Activated CD8-positive, alpha-beta T cell treated with anti-CD3 and anti-CD28 coated beads for 36 hours (primary cell): ENCODE results near the gene EPHB3. TPM values are rescaled to one million over a fixed set of nuclear protein-coding genes. Genes with fewer than 3 reads are reported as not detected.

Experiments
- ATAC-seq: fragments of 200-7000 bp; cut with Tn5 transposase; one replicate; pipeline ENCODE4 v1.10.0; 2021; ENCODE audit warnings: mild to moderate bottlenecking, moderate library complexity
- CTCF ChIA-PET: fragments of 350-600 bp; sonication (Branson Sonifier 250); formaldehyde crosslinking; loops from one replicate; lab custom pipeline; 2021; ENCODE audit warnings: antibody characterized with exemption; lab: Charles Lee
- POLR2A ChIA-PET: fragments of 350-600 bp; sonication (Branson Sonifier 250); formaldehyde crosslinking; loops from one replicate; lab custom pipeline; 2021; ENCODE audit warnings: antibody characterized with exemption; lab: Charles Lee
- DNase-seq: peaks from one replicate; pipeline ENCODE4 v3.0.0-alpha.2; 2020
- H3K27ac Mint-ChIP-seq: one replicate; pipeline ENCODE4 v1.8.0; 2021; ENCODE audit warnings: mild to moderate bottlenecking, mixed read lengths
- H3K27me3 Mint-ChIP-seq: one replicate; pipeline ENCODE4 v1.8.0; 2021; ENCODE audit warnings: mixed read lengths
- H3K36me3 Mint-ChIP-seq: one replicate; pipeline ENCODE4 v1.8.0; 2021; ENCODE audit warnings: low read depth, mixed read lengths
- H3K4me1 Mint-ChIP-seq: one replicate; pipeline ENCODE4 v1.8.0; 2021; ENCODE audit warnings: low read depth, mixed read lengths
- H3K4me3 Mint-ChIP-seq: one replicate; pipeline ENCODE4 v1.8.0; 2021; ENCODE audit warnings: mild to moderate bottlenecking, moderate library complexity, mixed read lengths
- H3K9me3 Mint-ChIP-seq: one replicate; pipeline ENCODE4 v1.8.0; 2021; ENCODE audit warnings: mixed read lengths
- CTCF ChIP-seq: fragments of 200-600 bp; IDR thresholded peaks from one replicate; pipeline ENCODE4 v1.8.0; 2022; ENCODE audit warnings: antibody characterized with exemption, mild to moderate bottlenecking
- intact Hi-C: fragments of 100-400 bp; cut with micrococcal nuclease; formaldehyde crosslinking; loops from one replicate; pipeline ENCODE4 v1.10.0; 2022
- total RNA-seq, 2 experiments: library from RNA; stranded (reverse); gene quantifications; one replicate each; pipeline ENCODE4 v1.2.3, GENCODE V29; 2021

EPHB3 gene
- total RNA-seq, 2 experiments from 2014 or later: 0.07 TPM; not detected in 1

- Mint-ChIP-seq H3K27me3 (peaks cover 8% of the 10 kb centered on the region), H3K4me1 (no peaks in the 10 kb centered on the region), H3K36me3 (no peaks in the 10 kb centered on the region), H3K9me3 (no peaks in the 10 kb centered on the region), H3K27ac (no peak overlapping the region), H3K4me3 (no peak overlapping the region)
- ATAC-seq (no peak), DNase-seq (no peak)
- POLR2A ChIA-PET: no interaction called here
- intact Hi-C loops: no loop called here
- TF ChIP-seq CTCF: no peak
- CTCF ChIA-PET: no interaction called here
These were observed 15.1 kb downstream of the EPHB3 start for GRCh38 chr3:184576457-184577240.

GRCh38 chr3:184577546-184577945, 16.0 kb downstream of the EPHB3 start:
- no peak for DNase-seq
- Mint-ChIP-seq H3K27ac (no peak overlapping the region), H3K36me3 (no peaks in the 10 kb centered on the region), H3K4me3 (no peak overlapping the region), H3K27me3 (peaks cover 13% of the 10 kb centered on the region), H3K4me1 (no peaks in the 10 kb centered on the region), H3K9me3 (no peaks in the 10 kb centered on the region)
- ChIA-PET CTCF (no interaction called here), POLR2A (no interaction called here)
- TF ChIP-seq CTCF: no peak
- intact Hi-C loops: no loop called here
- ATAC-seq: no peak

GRCh38 chr3:184578218-184578617, 16.6 kb downstream of the EPHB3 start:
- CTCF ChIA-PET: interaction anchor here (1.2 kb wide), 1 partner anchor 13 kb away, joined by 3 read pairs; no protein-coding TSS in a partner anchor
- intact Hi-C loops: no loop called here
- DNase-seq (no peak), ATAC-seq (no peak)
- no peak for TF ChIP-seq CTCF
- no peak overlapping the region for H3K27ac Mint-ChIP-seq
- POLR2A ChIA-PET: no interaction called here
- no peak overlapping the region for H3K4me3 Mint-ChIP-seq
- H3K9me3 Mint-ChIP-seq: no peaks in the 10 kb centered on the region
- H3K4me1 Mint-ChIP-seq: peaks cover 4% of the 10 kb centered on the region
- H3K27me3 Mint-ChIP-seq: peaks cover 19% of the 10 kb centered on the region
- no peaks in the 10 kb centered on the region for H3K36me3 Mint-ChIP-seq

- Mint-ChIP-seq H3K27ac (no peak overlapping the region), H3K4me1 (peaks cover 4% of the 10 kb centered on the region), H3K4me3 (no peak overlapping the region), H3K36me3 (no peaks in the 10 kb centered on the region), H3K27me3 (peaks cover 19% of the 10 kb centered on the region), H3K9me3 (no peaks in the 10 kb centered on the region)
- ATAC-seq (no peak), DNase-seq (no peak)
- POLR2A ChIA-PET: no interaction called here
- CTCF ChIA-PET: interaction anchor here (1.2 to 2.3 kb wide), 3 partner anchors 12 to 199 kb away, joined by 3 to 5 read pairs (median 3); no protein-coding TSS in a partner anchor
- intact Hi-C loops: no loop called here
- no peak for TF ChIP-seq CTCF
These were observed 17.2 kb downstream of the EPHB3 start for GRCh38 chr3:184578822-184579221.

GRCh38 chr3:184579513-184579912, 17.9 kb downstream of the EPHB3 start:
- ChIA-PET CTCF (interaction anchor here (1.2 to 2.3 kb wide), 2 partner anchors 15 to 198 kb away, joined by 3 to 5 read pairs; no protein-coding TSS in a partner anchor), POLR2A (no interaction called here)
- Mint-ChIP-seq H3K27ac (no peak overlapping the region), H3K4me3 (no peak overlapping the region), H3K36me3 (no peaks in the 10 kb centered on the region), H3K9me3 (no peaks in the 10 kb centered on the region), H3K4me1 (peaks cover 4% of the 10 kb centered on the region), H3K27me3 (peaks cover 24% of the 10 kb centered on the region)
- DNase-seq: no peak
- ATAC-seq: no peak
- TF ChIP-seq CTCF: no peak
- intact Hi-C loops: no loop called here
